Sigmoid colon (tissue), 3 donors: Measurements from ENCODE around the gene ERO1B.

Experiments used
- CTCF ChIP-seq, 4 experiments: fragments of 450-650 bp in 3 of 4; fragments of 200-600 bp in 1 of 4; IDR thresholded peaks; one replicate each; pipeline ENCODE4 v1.5.1; 2016 to 2019; ENCODE audit warnings: antibody characterized with exemption in 4 of 4, mild to moderate bottlenecking in 3 of 4, moderate library complexity in 2 of 4
- POLR2A ChIP-seq, 2 donors: fragments of 450-650 bp; IDR thresholded peaks; one replicate each; pipeline ENCODE4 v1.6.1; 2016; ENCODE audit warnings: antibody characterized with exemption in 2 of 2, mild to moderate bottlenecking in 2 of 2, moderate library complexity in 2 of 2

DNA sequence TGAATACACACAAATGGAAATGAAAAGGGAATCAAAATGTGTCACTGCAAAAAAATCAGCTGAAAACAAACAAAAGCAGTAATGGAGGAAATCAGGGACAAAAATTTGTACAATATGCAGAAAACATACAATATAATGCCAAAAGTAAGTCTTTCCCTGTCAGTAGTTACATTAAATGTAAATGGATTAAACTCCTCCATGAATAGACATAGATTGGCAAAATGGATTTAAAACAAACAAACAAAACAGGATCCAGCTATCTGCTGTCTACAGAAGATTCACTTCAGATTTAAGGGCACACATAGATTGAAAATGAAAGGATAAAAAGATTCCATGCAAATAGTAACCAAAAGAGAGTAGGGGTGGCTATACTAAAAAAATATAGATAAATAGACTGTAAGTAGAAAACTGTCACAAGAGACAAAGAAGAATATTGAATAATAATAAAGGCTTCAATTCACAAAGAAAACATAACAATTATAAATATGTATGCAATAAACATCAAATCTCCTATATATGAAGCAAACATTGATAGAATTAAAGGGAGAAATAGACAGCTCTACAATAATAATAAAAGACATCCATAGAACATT is 42.2 kb upstream of the ERO1B start:
- no peak for TF ChIP-seq CTCF (IDR thresholded peaks at IDR 0.05)
- TF ChIP-seq POLR2A (IDR thresholded peaks at IDR 0.05) = no peak
